HG03439 (cell line): ENCODE measurements around the gene TNFRSF21.
"Not testable (repeated sequence)": the region's sequence is repeated elsewhere in the genome, so short reads cannot be mapped to it uniquely, and the experiment has no call there.

Experiments used
- ATAC-seq: cut with Tn5 transposase; IDR thresholded peaks from one replicate; pipeline ENCODE4 v1.9.1; 2021; ENCODE audit warnings: mild to moderate bottlenecking, moderate library complexity; ENCODE audit not compliant: unreplicated experiment

TNFRSF21 gene

GRCh38 chr6:47230579-47230978, 79.1 kb downstream of the TNFRSF21 start:
- no peak for ATAC-seq

GRCh38 chr6:47229255-47229654, 80.5 kb downstream of the TNFRSF21 start:
- no peak for ATAC-seq

- not testable (repeated sequence) for ATAC-seq
Measured at GRCh38 chr6:47228093-47228492, 81.6 kb downstream of the TNFRSF21 start.

- not testable (repeated sequence) for ATAC-seq
Measured at GRCh38 chr6:47223251-47223650, 86.5 kb downstream of the TNFRSF21 start.

GRCh38 chr6:47221565-47221964, 88.1 kb downstream of the TNFRSF21 start:
- no peak for ATAC-seq

GRCh38 chr6:47209632-47210031, 100.1 kb downstream of the TNFRSF21 start:
- no peak for ATAC-seq

- no peak for ATAC-seq
Measured at GRCh38 chr6:47207261-47207660, 102.4 kb downstream of the TNFRSF21 start.

GRCh38 chr6:47206626-47207025, 103.1 kb downstream of the TNFRSF21 start:
- no peak for ATAC-seq

- no peak for ATAC-seq
Measured at GRCh38 chr6:47203938-47204611, 105.6 kb downstream of the TNFRSF21 start.

- ATAC-seq: no peak
Measured at GRCh38 chr6:47203266-47203937, 106.3 kb downstream of the TNFRSF21 start.

GRCh38 chr6:47202644-47203205, 107.0 kb downstream of the TNFRSF21 start:
- no peak for ATAC-seq

GRCh38 chr6:47200536-47201334, 109.0 kb downstream of the TNFRSF21 start:
- no peak for ATAC-seq

- ATAC-seq: no peak
Measured at GRCh38 chr6:47197682-47198640, 111.7 kb downstream of the TNFRSF21 start.

- no peak for ATAC-seq
Measured at GRCh38 chr6:47196113-47196512, 113.6 kb downstream of the TNFRSF21 start.

- no peak for ATAC-seq
Measured at GRCh38 chr6:47195011-47195650, 114.6 kb downstream of the TNFRSF21 start.

- ATAC-seq: no peak
Measured at GRCh38 chr6:47188588-47189021, 121.1 kb downstream of the TNFRSF21 start.

- ATAC-seq: no peak
Measured at GRCh38 chr6:47187893-47188587, 121.7 kb downstream of the TNFRSF21 start.

- no peak for ATAC-seq
Measured at GRCh38 chr6:47187113-47187512, 122.6 kb downstream of the TNFRSF21 start.

GRCh38 chr6:47182291-47182957, 127.3 kb downstream of the TNFRSF21 start:
- ATAC-seq: no peak
